Neural cell (in vitro differentiated cells): Measurements from ENCODE around the gene FAM118A. TPM values are rescaled to one million over a fixed set of nuclear protein-coding genes. Genes with fewer than 3 reads are reported as not detected.
A peak's percentile ranks its signal among the peaks of the same experiment; 100 is the strongest.

Source experiments
- H2AFZ ChIP-seq: fragments of 200-600, 300-800 bp; sonication (generic), shearing (Covaris generic); 2 replicates; pipeline ENCODE4 v1.6.0; 2014; ENCODE audit warnings: low read depth, mild to moderate bottlenecking, antibody characterized with exemption, low read length, moderate library complexity
- H3F3A ChIP-seq: fragments of 200-600 bp; shearing (Covaris generic); 2 replicates; pipeline ENCODE4 v1.6.1; 2016; ENCODE audit warnings: mild to moderate bottlenecking, moderate library complexity, mixed read lengths, antibody characterized with exemption, low read length; ENCODE audit not compliant: insufficient read depth, poor library complexity, severe bottlenecking
- H3K27ac ChIP-seq: fragments of 200-600, 300-800 bp; sonication (generic), shearing (Covaris generic); 2 replicates; pipeline ENCODE4 v1.5.1; 2014; ENCODE audit warnings: mild to moderate bottlenecking, low read length, moderate library complexity
- H3K27me3 ChIP-seq: fragments of 300-800, 200-600 bp; sonication (generic), shearing (Covaris generic); 2 replicates; pipeline ENCODE4 v1.6.0; 2014; ENCODE audit warnings: mild to moderate bottlenecking, low read depth, low read length, moderate library complexity; ENCODE audit not compliant: insufficient read depth
- H3K36me3 ChIP-seq: fragments of 300-800, 200-600 bp; sonication (generic), shearing (Covaris generic); 2 replicates; pipeline ENCODE4 v1.5.1; 2014; ENCODE audit warnings: mild to moderate bottlenecking, antibody characterized with exemption, low read length, moderate library complexity; ENCODE audit not compliant: insufficient read depth
- H3K4me2 ChIP-seq: fragments of 300-800, 200-600 bp; sonication (generic), shearing (Covaris generic); 2 replicates; pipeline ENCODE4 v1.6.0; 2014; ENCODE audit warnings: mild to moderate bottlenecking, low read length
- H3K4me3 ChIP-seq: fragments of 300-800, 200-600 bp; sonication (generic), shearing (Covaris generic); 2 replicates; pipeline ENCODE4 v1.5.1; 2014; ENCODE audit warnings: mild to moderate bottlenecking, low read length, moderate library complexity
- H3K79me2 ChIP-seq: fragments of 200-600 bp; shearing (Covaris generic); replicated peaks from 2 replicates; pipeline ENCODE4 v1.6.0; 2014; ENCODE audit warnings: mild to moderate bottlenecking, low read length, moderate library complexity; ENCODE audit not compliant: insufficient read depth
- H3K9ac ChIP-seq: fragments of 300-800, 200-600 bp; sonication (generic), shearing (Covaris generic); 2 replicates; pipeline ENCODE4 v1.6.1; 2016; ENCODE audit warnings: mild to moderate bottlenecking, low read length, mixed read lengths
- H3K9me2 ChIP-seq: fragments of 200-600 bp; shearing (Covaris generic); 2 replicates; pipeline ENCODE4 v1.6.1; 2016; ENCODE audit warnings: mild to moderate bottlenecking, low read length, mixed read lengths; ENCODE audit not compliant: insufficient read depth
- H3K9me3 ChIP-seq: fragments of 200-600, 300-800 bp; sonication (generic), shearing (Covaris generic); 2 replicates; pipeline ENCODE4 v1.6.1; 2016; ENCODE audit warnings: mild to moderate bottlenecking, mixed run types, low read length, moderate library complexity, mixed read lengths
- H4K20me1 ChIP-seq: fragments of 200-600 bp; shearing (Covaris generic); 2 replicates; pipeline ENCODE4 v1.6.1; 2016; ENCODE audit warnings: mild to moderate bottlenecking, mixed run types; ENCODE audit not compliant: insufficient read depth
- CTCF ChIP-seq: fragments of 450-650 bp; IDR thresholded peaks from 2 replicates; pipeline ENCODE4 v1.5.1; 2014; ENCODE audit warnings: antibody characterized with exemption, mild to moderate bottlenecking, moderate library complexity; ENCODE audit not compliant: poor library complexity, severe bottlenecking
- EP300 ChIP-seq: fragments of 450-650 bp; conservative IDR thresholded peaks from 2 replicates; pipeline ENCODE4 v1.6.1; 2014; ENCODE audit warnings: antibody characterized with exemption, mild to moderate bottlenecking, moderate library complexity; ENCODE audit not compliant: poor library complexity, severe bottlenecking
- EZH2 ChIP-seq: fragments of 200-600, 300-800 bp; shearing (Covaris generic), sonication (generic); IDR thresholded peaks from 2 replicates; pipeline ENCODE4 v1.6.1; 2014; ENCODE audit warnings: antibody characterized with exemption, low read length, borderline replicate concordance, mild to moderate bottlenecking; ENCODE audit not compliant: insufficient read depth, poor library complexity, severe bottlenecking
- MXI1 ChIP-seq: fragments of 450-650 bp; conservative IDR thresholded peaks from 2 replicates; pipeline ENCODE4 v1.6.1; 2014; ENCODE audit warnings: antibody characterized with exemption, mild to moderate bottlenecking; ENCODE audit not compliant: poor library complexity, severe bottlenecking
- POLR2AphosphoS5 ChIP-seq: IDR thresholded peaks from 2 replicates; pipeline ENCODE4 v1.6.1; 2012
- RAD21 ChIP-seq: fragments of 450-650 bp; conservative IDR thresholded peaks from 2 replicates; pipeline ENCODE4 v1.6.1; 2014; ENCODE audit warnings: antibody characterized with exemption, mild to moderate bottlenecking, moderate library complexity
- REST ChIP-seq: IDR thresholded peaks from 2 replicates; pipeline ENCODE4 v1.6.1; 2012; ENCODE audit warnings: borderline replicate concordance
- SMC3 ChIP-seq: fragments of 450-650 bp; conservative IDR thresholded peaks from 2 replicates; pipeline ENCODE4 v1.6.1; 2014; ENCODE audit warnings: antibody characterized with exemption, mild to moderate bottlenecking, moderate library complexity; ENCODE audit not compliant: poor library complexity
- TAF1 ChIP-seq: IDR thresholded peaks from 2 replicates; pipeline ENCODE4 v1.6.1; 2012; ENCODE audit warnings: low read depth
- polyA plus RNA-seq: library from polyadenylated mRNA; depleted of rRNA; stranded (reverse); fragments of >200 nt; gene quantifications from 2 replicates; pipeline ENCODE4 v1.2.3, GENCODE V29; 2014

FAM118A gene
- polyA plus RNA-seq, 1 donor from 2014 or later, result 9.6 TPM

GRCh38 chr22:45262931-45263462, 46.7 kb upstream of the FAM118A start:
- TF ChIP-seq TAF1 (no peak), EP300 (no peak), EZH2 (no peak), RAD21 (no peak), MXI1 (no peak), CTCF (no peak), POLR2AphosphoS5 (no peak), REST (no peak), SMC3 (no peak)
- Histone ChIP-seq H4K20me1 (no peaks in the 10 kb centered on the region), H3K79me2 (no peaks in the 10 kb centered on the region), H3K27me3 (no peaks in the 10 kb centered on the region), H3K9ac (no peak overlapping the region), H3K4me2 (no peak overlapping the region), H2AFZ (no peak overlapping the region), H3K4me3 (no peak overlapping the region), H3K9me3 (no peaks in the 10 kb centered on the region), H3K36me3 (no peaks in the 10 kb centered on the region), H3K27ac (no peak overlapping the region), H3F3A (no peaks in the 10 kb centered on the region), H3K9me2 (no peaks in the 10 kb centered on the region)

- Histone ChIP-seq H3K9me2 (no peaks in the 10 kb centered on the region), H3K27me3 (no peaks in the 10 kb centered on the region), H3K4me2 (no peak overlapping the region), H3K27ac (no peak overlapping the region), H2AFZ (no peak overlapping the region), H4K20me1 (no peaks in the 10 kb centered on the region), H3K9ac (no peak overlapping the region), H3F3A (no peaks in the 10 kb centered on the region), H3K36me3 (no peaks in the 10 kb centered on the region), H3K9me3 (no peaks in the 10 kb centered on the region), H3K4me3 (no peak overlapping the region), H3K79me2 (no peaks in the 10 kb centered on the region)
- peak; percentile 49 for TF ChIP-seq RAD21
- TF ChIP-seq SMC3, result peak; percentile 42
- peak; percentile 61 for TF ChIP-seq CTCF
- no peak for TF ChIP-seq EP300
- no peak for TF ChIP-seq POLR2AphosphoS5
- TF ChIP-seq EZH2, result no peak
These were observed 46.1 kb upstream of the FAM118A start for GRCh38 chr22:45263463-45264269.
